8988T (cell line): ENCODE measurements around the gene GMCL1.
A peak's percentile ranks its signal among the peaks of the same experiment; 100 is the strongest.
"Not testable (repeated sequence)": the region's sequence is repeated elsewhere in the genome, so short reads cannot be mapped to it uniquely, and the experiment has no call there.

ENCODE experiments used
- DNase-seq: peaks from one replicate; pipeline ENCODE4 v3.0.0; 2011

Gene GMCL1

GRCh38 chr2:69829256-69830044 lies at the start of gene GMCL1:
Gene GMCL1, plus strand, starts transcription at chr2:69829660. Its CDS starts 233 bp downstream, at chr2:69829893.
- peak; percentile 49 for DNase-seq

GRCh38 chr2:69780921-69781320 lies 48.5 kb upstream of the GMCL1 start:
- no peak for DNase-seq

- no peak for DNase-seq
Observed at GRCh38 chr2:69781321-69782248, 47.9 kb upstream of the GMCL1 start.

- no peak for DNase-seq
Observed at GRCh38 chr2:69784228-69784627, 45.2 kb upstream of the GMCL1 start.

GRCh38 chr2:69785358-69785757 lies 44.1 kb upstream of the GMCL1 start:
- no peak for DNase-seq

- no peak for DNase-seq
Observed at GRCh38 chr2:69786052-69786560, 43.4 kb upstream of the GMCL1 start.

GRCh38 chr2:69789175-69789721 lies 40.2 kb upstream of the GMCL1 start:
- no peak for DNase-seq

GRCh38 chr2:69789772-69790600 lies 39.5 kb upstream of the GMCL1 start:
- no peak for DNase-seq

GRCh38 chr2:69790601-69790959 lies 38.9 kb upstream of the GMCL1 start:
- no peak for DNase-seq

GRCh38 chr2:69791045-69791444 lies 38.4 kb upstream of the GMCL1 start:
- DNase-seq = no peak

- no peak for DNase-seq
Observed at GRCh38 chr2:69796174-69796573, 33.3 kb upstream of the GMCL1 start.

GRCh38 chr2:69797235-69797634 lies 32.2 kb upstream of the GMCL1 start:
- no peak for DNase-seq

- no peak for DNase-seq
Observed at GRCh38 chr2:69797836-69798289, 31.6 kb upstream of the GMCL1 start.

- no peak for DNase-seq
Observed at GRCh38 chr2:69798290-69798908, 31.1 kb upstream of the GMCL1 start.

- DNase-seq = no peak
Observed at GRCh38 chr2:69798909-69799526, 30.4 kb upstream of the GMCL1 start.

- DNase-seq = no peak
Observed at GRCh38 chr2:69801745-69802290, 27.6 kb upstream of the GMCL1 start.

- DNase-seq = not testable (repeated sequence)
Observed at GRCh38 chr2:69802781-69803367, 26.6 kb upstream of the GMCL1 start.

GRCh38 chr2:69804416-69804815 lies 25.0 kb upstream of the GMCL1 start:
- no peak for DNase-seq

- no peak for DNase-seq
Observed at GRCh38 chr2:69805887-69806286, 23.6 kb upstream of the GMCL1 start.

- DNase-seq = no peak
Observed at GRCh38 chr2:69807821-69808540, 21.5 kb upstream of the GMCL1 start.
